ENCODE data around the gene KLF15.

DNA sequence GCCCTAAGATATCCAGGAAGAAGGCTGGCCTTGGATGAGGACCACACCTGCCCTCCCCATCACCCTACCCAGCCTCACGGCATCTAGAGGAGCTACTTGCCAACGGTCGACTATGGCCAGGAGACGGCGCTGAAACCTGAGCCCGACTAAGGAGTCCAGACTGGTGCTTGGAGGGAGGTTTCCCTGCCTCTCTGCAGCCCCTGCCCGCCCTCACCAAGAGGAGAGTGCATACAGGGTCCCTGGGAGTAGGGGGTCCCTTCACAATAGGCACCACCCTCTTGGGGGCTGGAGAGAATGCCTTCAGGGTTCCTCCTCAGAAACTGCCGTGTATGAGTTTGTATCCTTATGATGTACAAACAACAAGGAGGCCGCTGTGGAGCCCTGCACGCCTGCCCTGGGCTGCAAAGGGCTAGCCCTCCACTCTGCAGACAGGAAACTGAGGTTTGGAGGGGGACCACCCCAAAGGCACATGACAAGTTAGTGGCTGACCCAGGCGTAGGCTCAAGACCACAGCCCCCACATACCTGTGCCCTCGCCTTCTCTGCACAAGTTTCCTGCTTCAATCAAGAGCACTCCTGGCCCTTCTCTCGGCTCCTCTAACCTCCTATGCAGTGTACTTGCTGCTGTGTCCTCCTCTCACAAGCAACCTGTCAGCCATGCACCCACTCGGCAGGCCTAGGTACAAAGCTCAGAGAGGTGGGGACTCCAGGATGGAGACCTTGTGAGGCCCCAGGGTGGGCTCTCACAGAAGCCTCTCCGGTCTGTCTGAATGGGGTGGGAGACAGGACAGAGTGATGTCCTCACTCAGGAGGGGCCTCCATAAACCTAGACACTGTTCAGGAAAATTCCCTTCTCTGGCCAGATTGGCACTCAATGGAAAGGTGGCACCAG is 7.4 kb downstream of the KLF15 start:
- TF ChIP-seq MZF1 (tag by site-specific recombination; IDR thresholded peaks at IDR 0.05; ENCODE audit: borderline replicate concordance), result no peak
- TF ChIP-seq ZNF416 (tag by site-specific recombination; IDR thresholded peaks at IDR 0.05), result no peak
- TF ChIP-seq, protein P1, sequence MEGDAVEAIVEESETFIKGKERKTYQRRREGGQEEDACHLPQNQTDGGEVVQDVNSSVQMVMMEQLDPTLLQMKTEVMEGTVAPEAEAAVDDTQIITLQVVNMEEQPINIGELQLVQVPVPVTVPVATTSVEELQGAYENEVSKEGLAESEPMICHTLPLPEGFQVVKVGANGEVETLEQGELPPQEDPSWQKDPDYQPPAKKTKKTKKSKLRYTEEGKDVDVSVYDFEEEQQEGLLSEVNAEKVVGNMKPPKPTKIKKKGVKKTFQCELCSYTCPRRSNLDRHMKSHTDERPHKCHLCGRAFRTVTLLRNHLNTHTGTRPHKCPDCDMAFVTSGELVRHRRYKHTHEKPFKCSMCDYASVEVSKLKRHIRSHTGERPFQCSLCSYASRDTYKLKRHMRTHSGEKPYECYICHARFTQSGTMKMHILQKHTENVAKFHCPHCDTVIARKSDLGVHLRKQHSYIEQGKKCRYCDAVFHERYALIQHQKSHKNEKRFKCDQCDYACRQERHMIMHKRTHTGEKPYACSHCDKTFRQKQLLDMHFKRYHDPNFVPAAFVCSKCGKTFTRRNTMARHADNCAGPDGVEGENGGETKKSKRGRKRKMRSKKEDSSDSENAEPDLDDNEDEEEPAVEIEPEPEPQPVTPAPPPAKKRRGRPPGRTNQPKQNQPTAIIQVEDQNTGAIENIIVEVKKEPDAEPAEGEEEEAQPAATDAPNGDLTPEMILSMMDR (tag by site-specific recombination; IDR thresholded peaks at IDR 0.05), result no peak
- no peak for TF ChIP-seq ZBTB21 (tag by site-specific recombination; IDR thresholded peaks at IDR 0.05)
- no peak for TF ChIP-seq IKZF3 (tag by site-specific recombination; IDR thresholded peaks at IDR 0.05)
